Measurements from ENCODE around the gene IGFBP2. TPM values are rescaled to one million over a fixed set of nuclear protein-coding genes. Genes with fewer than 3 reads are reported as not detected.
"Not testable (repeated sequence)": the region's sequence is repeated elsewhere in the genome, so short reads cannot be mapped to it uniquely, and the experiment has no call there.

Gene IGFBP2, protein sequence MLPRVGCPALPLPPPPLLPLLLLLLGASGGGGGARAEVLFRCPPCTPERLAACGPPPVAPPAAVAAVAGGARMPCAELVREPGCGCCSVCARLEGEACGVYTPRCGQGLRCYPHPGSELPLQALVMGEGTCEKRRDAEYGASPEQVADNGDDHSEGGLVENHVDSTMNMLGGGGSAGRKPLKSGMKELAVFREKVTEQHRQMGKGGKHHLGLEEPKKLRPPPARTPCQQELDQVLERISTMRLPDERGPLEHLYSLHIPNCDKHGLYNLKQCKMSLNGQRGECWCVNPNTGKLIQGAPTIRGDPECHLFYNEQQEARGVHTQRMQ
- polyA plus RNA-seq (ENCODE audit: insufficient read length), result 146 TPM

DNA sequence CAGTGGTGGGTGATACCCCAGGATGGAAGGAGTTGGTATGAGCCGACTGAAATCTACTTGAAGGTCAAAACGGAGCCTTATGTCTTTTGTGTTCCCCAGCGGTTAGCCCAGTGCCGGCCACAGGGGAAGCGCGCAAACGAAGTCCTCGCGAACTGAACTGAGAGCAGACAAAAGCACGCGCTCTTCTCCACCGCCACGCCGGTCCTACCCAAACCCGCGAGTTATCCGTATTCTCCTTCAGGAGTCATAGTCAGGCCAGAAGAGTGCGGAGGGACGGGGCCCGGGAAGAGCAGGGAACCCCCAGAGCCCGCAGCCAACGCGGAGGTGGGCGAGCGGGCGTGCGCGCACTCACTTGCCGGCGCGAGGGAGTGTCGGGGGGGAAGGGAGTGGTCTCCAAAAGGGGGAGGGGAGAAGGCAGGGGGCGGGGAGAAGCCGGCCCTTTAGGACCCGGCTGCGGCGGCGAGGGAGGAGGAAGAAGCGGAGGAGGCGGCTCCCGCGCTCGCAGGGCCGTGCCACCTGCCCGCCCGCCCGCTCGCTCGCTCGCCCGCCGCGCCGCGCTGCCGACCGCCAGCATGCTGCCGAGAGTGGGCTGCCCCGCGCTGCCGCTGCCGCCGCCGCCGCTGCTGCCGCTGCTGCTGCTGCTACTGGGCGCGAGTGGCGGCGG is at the start of gene IGFBP2:
TSS of gene IGFBP2 (plus strand) at position 469 of the 664 bp plus-strand sequence. CDS start at position 573, 104 bp downstream.
- DNase-seq, result peak; percentile 59

DNA sequence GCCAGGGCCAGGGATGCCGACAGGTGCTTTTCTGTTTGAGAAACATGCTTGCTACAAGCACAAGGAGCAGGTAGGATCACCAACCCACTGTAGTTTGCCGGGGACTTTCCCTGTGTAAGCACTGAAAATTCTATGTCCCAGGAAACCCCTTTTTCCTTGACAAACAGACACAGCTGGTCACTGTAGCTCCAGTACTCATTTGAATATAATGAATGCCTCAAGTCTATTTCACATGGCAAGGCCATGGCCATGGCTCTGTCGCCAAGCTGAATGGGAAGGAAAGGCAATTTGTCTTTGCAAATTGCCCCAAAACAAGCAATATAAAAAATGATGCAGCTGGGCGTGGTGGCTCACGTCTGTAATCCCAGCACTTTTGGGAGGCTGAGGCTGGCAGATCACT is 49.6 kb upstream of the IGFBP2 start:
- DNase-seq, result no peak

DNA sequence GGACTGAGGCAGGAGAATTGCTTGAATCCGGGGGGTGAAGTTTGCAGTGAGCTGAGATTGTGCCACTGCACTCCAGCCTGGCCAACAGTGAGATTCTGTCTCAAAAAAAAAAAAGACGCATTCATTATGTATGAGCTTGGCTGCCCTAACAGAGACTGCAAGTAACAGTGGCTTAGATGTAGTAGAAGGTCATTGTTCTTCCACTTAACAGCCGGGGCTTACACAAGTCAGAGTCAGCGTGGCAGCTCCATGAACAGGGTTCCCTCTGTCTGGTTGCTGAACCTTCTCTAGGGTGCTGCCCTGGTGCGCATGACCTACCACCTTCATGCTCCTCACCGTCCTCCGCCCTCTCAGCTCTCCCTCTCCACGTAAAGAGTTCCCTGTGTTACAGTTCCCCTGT is 49.1 kb upstream of the IGFBP2 start:
- DNase-seq, result no peak

DNA sequence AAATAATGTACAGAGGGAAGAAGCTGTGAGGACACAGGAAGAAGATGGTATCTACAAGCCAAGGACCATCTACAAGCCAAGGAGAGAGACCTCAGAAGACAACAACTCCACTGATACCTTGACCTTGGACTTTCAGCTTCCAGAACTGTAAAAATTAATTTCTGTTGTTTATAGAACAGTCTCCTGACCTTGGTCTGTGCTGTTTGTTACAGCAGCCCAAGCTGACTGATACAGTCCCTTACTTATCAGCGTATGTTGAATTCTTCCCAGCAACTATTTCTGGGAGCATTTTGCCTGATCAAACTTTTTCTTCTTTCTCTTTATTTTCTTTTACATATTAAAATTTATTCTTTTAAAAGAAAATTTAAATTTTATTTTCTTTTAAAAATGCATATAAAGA is 47.8 kb upstream of the IGFBP2 start:
- no peak for DNase-seq

DNA sequence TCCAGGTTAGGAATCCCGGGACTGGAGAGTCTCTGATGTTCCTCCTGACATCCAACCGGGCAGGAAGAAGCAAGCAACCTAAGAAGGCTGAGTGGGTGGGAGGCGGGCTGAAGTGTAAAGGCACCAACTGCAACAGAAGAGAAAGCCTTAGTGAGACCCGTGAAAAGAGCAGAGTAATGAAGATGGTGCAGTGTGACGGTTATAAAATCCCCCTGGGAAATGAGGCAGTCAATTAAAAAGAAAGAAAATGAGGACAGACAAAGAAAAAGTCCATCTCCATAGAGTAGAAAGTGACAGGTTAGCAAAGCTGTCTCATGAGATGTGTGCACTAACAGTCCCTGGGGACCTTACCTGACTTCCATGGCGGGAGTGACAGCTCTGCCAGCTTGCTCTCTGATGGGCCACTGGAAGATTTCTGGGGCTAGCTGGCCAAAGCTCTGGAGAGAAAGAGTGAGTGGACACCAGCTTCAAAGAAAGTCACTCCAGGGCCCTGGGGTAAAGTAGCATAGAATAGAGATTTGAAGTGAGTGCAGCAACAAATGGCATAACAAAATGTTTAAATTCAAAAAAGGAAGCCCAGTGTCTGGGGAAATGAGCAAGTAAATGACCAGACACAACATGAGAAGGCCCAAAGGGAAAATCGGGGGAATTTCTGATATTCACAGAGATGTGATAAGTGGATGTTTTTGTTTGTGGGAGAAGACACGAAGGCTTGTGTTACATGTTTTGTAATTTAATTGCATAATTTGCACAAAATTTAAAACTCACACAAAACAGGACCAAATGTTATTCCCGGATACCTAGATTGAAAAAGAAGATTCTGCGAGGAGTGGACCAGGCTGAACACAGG is 44.1 kb upstream of the IGFBP2 start:
- DNase-seq, result no peak

DNA sequence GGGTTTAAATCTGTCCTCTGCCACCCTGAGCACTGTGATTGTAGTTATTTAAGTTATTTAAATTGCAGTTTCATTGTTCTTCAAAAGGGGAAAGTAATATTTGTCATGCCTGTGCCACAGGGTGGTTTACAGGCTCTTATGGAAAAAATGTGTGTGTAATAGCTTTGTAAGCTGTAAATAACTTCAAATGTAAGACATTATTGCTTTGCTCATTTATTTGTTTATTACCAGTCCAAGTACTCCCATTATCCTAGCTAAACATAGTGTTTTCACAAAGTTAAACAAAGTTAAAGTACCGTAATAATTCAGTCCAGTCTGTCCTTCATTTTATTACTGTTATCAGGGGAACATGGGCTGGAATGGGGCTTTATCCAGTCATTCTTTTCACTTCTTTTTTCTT is 43.4 kb upstream of the IGFBP2 start:
- DNase-seq, result no peak

DNA sequence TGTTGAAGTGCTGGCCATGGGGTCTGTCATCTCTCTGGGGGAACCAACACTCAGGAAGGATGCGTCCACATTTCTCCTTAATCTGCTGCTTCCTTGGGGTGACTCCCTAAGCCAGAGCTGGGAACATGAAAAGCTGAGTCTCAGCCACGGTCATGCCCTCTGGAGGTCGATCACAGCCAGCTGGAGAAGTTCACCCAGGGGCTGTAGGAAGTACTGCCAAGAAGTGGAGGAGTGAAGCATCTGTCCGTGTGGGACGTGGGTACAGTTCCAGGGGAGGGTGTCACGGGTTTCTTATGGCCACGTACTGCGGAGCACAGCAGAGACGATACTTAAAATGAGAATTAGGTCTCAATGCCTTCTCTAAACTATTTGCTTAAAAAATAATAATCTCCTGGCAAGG is 42.4 kb upstream of the IGFBP2 start:
- no peak for DNase-seq

DNA sequence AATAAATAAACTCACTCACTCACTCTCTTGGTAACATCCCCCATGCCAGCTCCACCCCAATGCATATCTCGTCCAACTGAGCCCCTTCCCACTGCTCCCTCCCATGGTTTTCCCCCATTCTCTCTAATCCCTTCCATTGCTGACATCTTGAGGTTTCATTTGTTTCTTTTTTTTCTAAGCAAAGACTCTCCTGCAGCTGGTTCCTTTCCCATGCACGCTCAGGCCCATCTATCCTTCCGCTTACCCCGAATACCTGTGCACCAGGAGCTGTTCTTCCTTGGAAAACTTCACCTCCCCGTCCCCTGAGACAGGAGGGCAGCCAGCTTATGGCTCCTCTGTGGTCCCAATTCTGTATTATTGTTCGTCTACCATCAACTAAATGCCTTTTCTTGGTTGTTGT is 41.7 kb upstream of the IGFBP2 start:
- no peak for DNase-seq

DNA sequence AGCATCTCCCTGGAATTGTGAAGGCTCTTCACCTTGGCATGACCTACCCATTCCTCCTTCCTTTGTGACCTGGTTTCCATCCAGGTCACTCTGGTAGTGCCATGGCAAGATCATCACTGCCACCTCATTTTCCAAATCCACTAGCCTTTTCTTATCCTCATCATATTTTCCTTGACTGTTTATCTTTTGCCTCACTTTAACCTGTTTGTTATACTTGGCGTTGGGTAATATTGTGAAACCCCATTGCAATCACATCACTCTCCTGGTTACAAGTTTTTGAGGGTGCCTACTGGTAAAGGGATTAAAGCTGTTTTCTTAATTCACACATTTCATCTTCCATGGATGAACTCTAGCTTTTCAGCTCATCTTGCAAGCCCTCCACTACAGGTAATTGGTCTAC is 39.1 kb upstream of the IGFBP2 start:
- no peak for DNase-seq

DNA sequence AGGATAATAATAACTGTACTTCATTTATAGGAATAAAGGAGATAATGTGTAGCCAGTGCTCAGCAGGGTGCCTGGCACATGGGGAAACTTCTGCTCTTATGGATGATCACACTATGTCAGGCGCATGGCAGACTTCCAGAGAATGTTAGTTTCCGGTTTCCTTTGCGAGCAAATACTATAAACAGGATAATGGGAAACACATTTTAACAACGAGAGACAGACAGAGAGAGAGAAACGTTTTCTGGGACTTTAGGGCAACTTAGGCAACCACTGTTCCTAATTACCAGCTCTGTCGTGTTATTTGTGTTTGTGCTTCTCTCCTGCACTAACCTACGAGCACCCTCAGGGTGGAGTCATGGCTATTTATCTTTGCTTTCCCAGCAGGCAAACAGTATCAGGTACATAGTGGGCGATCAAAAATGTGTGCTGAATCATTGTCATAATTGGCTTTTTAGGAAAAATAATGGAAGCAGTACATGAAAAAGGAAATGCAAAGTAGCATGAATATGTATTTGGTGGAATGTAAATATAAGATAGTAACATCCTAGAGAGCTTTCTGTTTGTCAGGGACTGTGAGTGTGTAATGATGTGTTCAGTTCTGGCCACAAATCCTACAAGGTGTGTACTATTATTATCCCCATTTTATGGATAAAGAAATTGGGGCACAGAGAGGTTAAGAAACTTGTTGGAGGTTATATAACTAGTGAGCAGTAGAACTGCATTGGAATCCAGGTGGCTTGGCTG is 36.8 kb upstream of the IGFBP2 start:
- peak; percentile 63 for DNase-seq

DNA sequence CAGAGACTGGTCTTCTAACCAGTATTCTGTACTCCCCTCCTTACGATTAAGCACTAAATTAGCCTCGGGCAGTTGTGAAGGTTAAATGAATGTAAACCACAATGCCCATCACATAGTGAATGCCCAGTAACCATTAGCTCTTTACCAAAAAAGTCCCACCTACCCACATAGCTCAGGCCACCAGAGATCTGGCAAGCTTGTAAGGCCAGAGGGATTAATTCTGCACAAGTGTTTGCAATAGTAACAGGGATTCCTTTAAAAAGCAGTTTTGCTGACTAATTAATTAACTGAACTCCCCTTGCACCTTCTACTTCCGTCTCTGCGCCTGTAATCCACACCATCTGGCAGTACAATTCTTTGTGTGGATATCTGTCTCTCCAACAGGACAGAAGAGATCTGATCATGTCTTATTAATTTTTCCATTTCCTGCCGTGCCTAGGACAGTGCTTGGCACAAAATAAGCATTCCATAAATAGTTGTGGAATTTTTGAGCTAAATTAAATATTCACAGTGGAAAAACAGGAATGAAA is 36.2 kb upstream of the IGFBP2 start:
- DNase-seq, result no peak

DNA sequence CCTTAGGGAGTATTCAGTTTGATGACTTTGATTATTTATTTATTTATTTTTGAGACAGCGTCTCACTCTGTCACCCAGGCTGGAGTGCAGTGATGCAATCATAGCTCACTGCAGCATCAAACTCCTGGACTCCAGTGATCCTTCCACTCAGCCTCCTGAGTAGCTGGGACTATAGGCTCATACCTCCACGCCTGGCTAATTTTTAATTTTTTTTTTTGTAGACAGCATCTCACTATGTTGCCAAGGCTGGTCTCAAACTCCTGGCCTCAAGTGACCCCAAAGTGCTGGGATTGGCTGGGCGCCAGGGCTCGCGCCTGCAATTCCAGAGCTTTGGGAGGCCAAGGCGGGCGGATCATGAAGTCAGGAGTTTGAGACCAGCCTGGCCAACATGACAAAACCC is 35.4 kb upstream of the IGFBP2 start:
- not testable (repeated sequence) for DNase-seq

DNA sequence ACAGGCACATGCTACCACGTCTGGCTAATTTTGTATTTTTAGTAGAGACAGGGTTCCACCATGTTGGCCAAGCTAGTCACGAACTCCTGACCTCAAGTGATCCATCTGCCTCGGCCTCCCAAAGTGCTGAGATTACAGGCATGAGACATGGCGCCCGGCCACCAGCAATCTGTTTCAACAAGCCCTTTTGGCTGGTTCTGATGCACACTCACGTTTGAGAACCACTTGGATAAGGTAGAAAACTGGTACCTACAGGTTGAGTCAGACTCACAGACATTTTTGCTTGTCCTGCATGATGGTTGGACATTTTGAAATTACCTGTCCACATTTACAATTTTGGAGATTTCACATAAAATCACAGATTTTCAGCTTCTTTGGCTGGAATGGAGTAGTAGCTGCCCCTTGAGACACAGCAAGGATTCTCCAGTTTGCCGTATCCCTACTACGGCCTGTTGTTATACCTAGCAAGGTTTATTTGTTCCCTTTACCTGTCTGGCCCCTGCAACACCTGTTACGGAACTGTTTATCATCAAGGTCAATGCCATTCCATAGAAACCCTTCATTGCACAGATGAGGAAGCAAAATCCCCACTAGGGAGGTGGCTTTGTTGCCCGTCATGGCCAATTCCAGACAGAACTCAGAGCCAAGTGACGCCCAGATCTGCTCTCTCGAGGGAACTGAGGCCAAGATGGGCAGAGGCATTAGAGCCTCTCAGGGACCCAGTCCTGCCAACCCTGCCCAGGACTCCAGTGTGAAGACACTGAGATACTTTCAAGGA is 31.4 kb upstream of the IGFBP2 start:
- no peak for DNase-seq

DNA sequence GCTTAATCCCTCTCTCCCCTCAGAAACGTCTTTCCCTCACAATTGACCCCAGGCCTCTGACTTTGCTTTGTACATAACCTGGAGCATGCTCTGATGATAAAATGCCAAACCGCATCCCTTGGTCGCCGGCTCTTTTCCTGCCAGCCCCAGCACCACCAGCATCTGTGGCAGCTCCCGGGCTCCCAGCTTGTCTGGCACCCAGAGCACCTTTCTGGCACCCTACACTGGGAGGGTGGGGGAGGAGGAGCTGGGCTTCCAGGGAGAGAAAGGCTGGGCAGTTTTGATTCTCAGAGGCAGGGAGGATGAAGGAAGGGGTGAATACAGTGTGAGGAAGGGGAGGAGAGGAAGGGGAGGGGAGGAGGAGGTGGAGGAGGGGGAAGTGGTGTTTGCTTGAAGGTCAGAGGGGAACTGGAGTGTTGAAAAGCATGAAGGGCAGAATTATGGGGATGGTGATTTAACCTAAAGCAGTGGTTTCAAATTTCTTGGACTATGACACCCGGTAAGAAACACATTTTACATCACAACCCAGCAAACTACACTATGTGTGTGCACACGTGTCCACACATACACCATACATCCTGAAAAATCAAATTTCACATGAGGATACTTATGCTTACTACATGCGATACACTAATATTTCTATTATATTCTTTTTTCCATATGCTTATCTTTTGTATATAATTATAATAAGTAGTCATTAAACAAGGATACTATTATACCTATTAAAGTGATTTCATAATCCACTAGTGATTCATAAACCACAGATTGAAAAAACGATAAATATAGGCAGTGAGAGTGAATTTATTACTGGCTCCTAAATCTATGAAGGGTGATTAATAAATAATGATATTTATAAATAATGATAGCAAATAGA is 30.0 kb upstream of the IGFBP2 start:
- no peak for DNase-seq

DNA sequence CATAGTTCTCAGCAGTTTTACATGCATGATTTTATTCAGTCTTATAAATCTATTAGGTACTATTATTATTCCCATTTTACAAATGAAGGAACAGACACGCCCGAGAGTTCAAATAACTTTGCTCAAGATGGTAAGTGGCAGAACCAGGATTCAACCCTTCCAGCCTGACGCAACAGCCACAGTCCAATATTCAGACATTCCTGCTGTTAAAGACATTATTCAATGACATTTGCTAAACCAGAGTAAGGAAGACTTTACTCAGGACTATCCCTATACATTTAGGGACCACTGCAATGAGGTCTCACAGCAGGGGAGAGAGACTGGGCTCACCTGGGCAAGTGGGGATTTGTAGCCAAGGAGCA is 29.4 kb upstream of the IGFBP2 start:
- DNase-seq, result no peak

DNA sequence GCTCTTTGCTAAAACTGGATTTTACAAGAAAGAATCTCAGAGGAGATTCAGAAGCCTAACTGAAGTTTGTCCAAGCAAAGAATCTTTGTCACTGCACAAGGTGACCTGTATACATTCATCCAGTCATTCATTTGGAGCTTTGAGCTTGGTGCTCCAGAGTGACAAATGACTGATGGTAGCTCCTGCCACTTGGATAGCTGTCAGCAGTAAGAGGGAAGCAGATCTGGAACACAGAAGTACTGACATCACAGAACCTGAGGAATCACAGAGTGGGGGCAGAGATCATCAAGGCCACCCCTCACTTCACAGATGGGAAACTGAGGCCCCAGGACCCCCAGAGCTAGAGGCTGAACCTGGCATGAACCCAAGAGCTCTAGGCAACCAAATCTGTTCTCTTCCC is 28.8 kb upstream of the IGFBP2 start:
- DNase-seq, result no peak

DNA sequence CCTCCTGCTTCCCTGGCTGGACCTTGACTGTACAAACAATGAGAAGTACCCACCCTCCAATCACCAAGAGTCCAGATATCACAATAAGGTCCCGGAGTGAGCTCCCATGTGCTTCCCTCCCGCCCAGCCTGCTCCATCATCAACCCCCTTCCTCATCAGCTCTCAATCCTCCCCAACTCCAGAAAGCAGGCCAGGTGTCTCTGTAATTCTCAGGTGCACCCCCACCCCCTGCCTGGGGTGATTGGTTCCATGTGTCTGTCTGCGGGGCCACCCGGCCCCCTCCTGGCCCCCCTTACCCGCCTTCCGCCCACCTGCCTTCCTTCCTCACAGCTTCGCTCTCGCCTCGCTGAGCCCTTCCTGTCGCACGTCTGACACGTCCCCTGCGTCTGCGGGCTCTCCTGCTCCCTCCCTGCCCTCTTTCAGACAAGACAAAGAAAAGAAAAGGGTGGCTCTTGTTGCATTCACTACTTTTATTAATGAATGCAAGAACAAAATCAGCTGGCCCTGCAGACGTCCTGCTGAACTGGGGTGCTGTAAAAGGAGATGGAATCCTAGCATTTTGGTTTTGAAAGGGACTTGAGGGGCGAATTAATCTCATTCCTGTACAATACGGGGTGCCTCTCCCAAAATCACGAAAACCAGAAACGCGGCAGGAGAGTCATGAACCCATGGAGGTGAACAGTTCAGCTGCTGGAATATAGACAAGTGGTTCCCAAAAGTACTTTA is 26.5 kb upstream of the IGFBP2 start:
- no peak for DNase-seq

DNA sequence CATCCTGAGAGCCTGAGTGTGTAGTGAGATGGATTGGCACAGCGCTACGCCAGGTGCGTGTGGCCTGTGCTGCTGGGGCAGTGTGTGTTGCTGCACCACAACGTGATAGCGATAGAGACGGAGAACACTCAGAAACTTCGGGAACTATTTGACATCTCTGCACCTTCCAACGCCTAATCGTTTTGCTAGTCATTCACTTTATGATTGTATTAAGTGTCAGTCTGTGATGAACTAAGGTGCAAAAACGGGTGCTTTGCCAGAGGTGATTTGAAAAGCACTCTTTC is 26.0 kb upstream of the IGFBP2 start:
- DNase-seq, result no peak

DNA sequence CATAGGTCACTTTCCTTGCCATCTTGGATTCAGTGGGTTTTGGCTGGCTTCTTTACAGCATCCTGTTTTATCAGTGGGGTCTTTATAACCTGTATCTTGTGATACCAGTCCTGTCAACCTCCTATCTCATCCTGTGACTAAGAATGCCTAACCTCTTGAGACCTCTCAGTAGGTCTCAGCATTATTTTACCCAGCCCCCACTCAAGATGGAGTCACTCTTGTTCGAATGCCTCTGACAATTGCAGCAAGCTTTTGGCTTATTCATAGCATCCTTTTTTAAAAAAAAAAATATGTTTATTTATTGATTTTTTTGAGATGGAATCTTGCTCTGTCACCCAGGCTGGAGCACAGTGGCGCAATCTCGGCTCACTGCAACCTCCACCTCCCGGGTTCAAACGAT is 24.7 kb upstream of the IGFBP2 start:
- no peak for DNase-seq

Data from hindlimb muscle (tissue), 1 donor.